Measurements from ENCODE around the gene TRMT61B.

The TRMT61B gene

GRCh38 chr2:28855193-28855592, 14.9 kb downstream of the TRMT61B start:
- DNase-seq, result no peak

DNA sequence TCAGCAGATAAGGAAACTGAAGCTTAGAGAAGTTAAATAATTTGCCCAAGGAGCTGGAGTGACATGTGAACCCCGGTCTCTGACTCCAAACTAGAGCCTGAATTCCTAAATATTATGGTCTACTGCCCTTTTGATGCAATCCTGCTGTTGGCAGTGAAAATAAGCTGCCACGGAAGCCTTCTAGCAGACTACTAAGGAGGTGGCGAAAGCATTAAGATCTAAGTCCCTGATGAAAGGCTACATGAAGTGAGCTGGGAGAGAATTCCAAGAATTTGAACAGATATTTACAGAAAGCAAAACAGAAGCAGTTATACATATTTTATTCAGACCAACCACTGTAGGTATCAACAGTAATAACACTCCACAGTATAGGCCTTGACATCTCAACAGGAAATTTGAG, 28.1 kb downstream of the TRMT61B start:
- no peak for DNase-seq

DNA sequence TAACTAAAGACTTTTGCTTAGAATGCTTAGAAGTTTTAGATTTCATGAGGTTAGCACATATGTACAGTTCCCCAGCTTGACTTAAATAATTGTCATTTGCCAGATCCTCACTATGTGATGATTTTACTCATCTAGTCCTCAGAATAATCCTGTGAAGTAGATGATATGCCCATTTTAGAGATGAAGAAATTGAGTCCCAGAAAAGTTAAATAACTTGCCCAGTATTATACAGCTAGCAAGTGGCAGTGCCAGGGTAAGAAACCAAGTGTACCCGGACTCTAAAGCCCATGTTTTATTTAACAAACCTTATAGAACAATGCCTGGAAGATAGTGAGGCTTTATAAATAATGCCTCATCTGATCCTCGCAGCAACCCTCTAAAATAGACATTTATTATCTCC, 31.1 kb downstream of the TRMT61B start:
- no peak for DNase-seq

GRCh38 chr2:28835781-28836180, 34.3 kb downstream of the TRMT61B start:
- peak; percentile 52 for DNase-seq

DNA sequence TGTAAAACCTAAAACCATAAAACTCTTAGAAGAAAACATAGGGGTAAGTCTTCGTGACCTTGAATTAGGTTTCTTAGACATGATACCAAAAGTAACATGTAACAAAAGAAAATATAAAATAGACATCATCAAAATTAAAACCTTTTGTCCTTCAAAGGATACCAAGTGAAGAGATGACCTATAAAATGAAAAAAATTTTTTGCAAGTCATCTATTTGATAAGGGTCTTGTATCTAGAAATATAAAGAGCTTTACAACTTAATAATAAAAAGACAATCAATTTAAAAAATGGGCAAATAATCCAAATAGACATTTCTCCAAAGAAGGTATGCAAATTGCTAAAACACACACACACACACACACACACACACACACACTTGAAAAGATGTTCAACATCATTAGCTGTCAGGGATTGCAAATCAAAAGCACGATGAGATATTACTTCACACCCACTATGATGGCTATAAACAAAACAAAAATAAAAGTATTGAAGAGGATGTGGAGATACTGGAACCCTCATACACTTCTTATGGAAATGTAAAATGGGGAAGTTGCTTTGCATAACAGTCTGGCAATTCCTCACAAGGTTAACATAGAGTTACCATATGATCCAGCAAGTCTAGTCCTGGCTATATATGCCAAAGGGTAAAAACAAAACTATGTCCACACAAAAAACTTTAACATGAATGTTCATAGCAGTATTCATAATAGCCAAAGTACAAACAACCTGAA, 36.2 kb downstream of the TRMT61B start:
- no peak for DNase-seq

GRCh38 chr2:28828382-28828781, 41.7 kb downstream of the TRMT61B start:
- DNase-seq, result no peak

GRCh38 chr2:28824870-28825269, 45.2 kb downstream of the TRMT61B start:
- DNase-seq, result no peak

- no peak for DNase-seq
Observed at GRCh38 chr2:28824207-28824606, 45.9 kb downstream of the TRMT61B start.

- no peak for DNase-seq
Observed at GRCh38 chr2:28822036-28822435, 48.1 kb downstream of the TRMT61B start.

- DNase-seq, result peak; percentile 64
Observed at GRCh38 chr2:28821295-28821958, 48.7 kb downstream of the TRMT61B start.

- DNase-seq, result no peak
Observed at GRCh38 chr2:28818053-28818452, 52.1 kb downstream of the TRMT61B start.

- no peak for DNase-seq
Observed at GRCh38 chr2:28810384-28811285, 59.5 kb downstream of the TRMT61B start, which contains the start of gene SPDYA. TSS of gene SPDYA (plus strand) at chr2:28810834. CDS start at chr2:28816015, 5,181 bp downstream.

DNA sequence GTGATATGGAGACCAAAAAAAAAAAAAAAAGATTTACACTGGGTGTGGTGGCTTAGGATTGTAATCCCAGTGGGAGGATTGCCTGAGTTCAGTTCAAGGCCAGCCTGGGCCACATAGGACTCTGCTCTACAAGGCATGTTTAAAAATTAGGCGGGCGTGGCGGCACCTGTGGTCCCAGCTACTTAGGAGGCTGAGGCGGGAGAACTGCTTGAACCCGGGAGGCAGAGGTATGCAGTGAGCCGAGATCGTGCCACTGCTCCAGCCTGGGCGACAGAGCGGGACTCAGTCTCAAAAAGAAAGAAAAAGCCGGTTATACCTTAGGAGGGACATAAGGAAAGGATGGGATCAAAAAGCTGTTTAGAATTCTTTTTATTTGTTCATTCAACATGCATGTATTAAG, 60.2 kb downstream of the TRMT61B start:
- no peak for DNase-seq

DNA sequence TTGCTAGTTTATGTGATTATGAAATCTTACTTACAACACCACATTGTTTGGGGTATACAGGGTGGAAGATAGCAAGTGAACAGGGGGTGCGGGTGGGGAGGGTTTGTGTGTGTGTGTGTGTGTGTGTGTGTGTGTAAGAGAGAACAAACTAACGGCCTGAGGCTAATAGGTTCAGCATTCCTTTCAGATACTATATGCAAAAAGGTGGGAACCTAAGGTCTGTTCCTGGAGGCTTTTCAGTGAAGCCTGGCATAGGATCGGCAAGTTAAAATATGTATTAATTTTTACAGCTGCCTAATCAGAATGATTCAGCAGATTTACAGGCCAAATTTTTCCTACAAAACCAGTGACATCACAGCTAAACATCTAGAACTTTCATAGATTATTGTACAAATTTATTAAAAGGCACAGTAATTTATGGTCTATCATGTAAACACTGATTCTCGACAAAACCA, 67.1 kb downstream of the TRMT61B start:
- DNase-seq, result no peak

GRCh38 chr2:28801726-28802125, 68.4 kb downstream of the TRMT61B start:
- no peak for DNase-seq

Measured in RPMI8226 (cell line).